GM19467 (cell line): ENCODE measurements around the gene INAFM1.
A peak's percentile ranks its signal among the peaks of the same experiment; 100 is the strongest.
"Not testable (repeated sequence)": the region's sequence is repeated elsewhere in the genome, so short reads cannot be mapped to it uniquely, and the experiment has no call there.

Source experiments
- ATAC-seq: cut with Tn5 transposase; IDR thresholded peaks from one replicate; pipeline ENCODE4 v1.9.1; 2021; ENCODE audit warnings: mild to moderate bottlenecking, moderate library complexity; ENCODE audit not compliant: unreplicated experiment

INAFM1 gene

GRCh38 chr19:47240996-47241918 is 33.4 kb upstream of the INAFM1 start:
- no peak for ATAC-seq

- no peak for ATAC-seq
Measured at GRCh38 chr19:47241919-47242577, 32.6 kb upstream of the INAFM1 start.

- ATAC-seq = no peak
Measured at GRCh38 chr19:47243364-47243775, 31.3 kb upstream of the INAFM1 start.

GRCh38 chr19:47243776-47244547 is 30.7 kb upstream of the INAFM1 start:
- peak; percentile 56 for ATAC-seq

- no peak for ATAC-seq
Measured at GRCh38 chr19:47247308-47247990, 27.2 kb upstream of the INAFM1 start.

GRCh38 chr19:47253016-47253415 is 21.7 kb upstream of the INAFM1 start:
- not testable (repeated sequence) for ATAC-seq

- ATAC-seq = no peak
Measured at GRCh38 chr19:47253467-47253881, 21.2 kb upstream of the INAFM1 start.

GRCh38 chr19:47253970-47254369 is 20.7 kb upstream of the INAFM1 start:
- ATAC-seq = no peak

- ATAC-seq = peak; percentile 48
Measured at GRCh38 chr19:47255879-47256692, 18.6 kb upstream of the INAFM1 start, which contains the start of gene CCDC9. CCDC9 (plus strand) TSS chr19:47256525; CDS start chr19:47258401, 1,876 bp downstream.

- ATAC-seq = peak; percentile 60
Measured at GRCh38 chr19:47256693-47257410, 17.8 kb upstream of the INAFM1 start.

- ATAC-seq = no peak
Measured at GRCh38 chr19:47257411-47258169, 17.1 kb upstream of the INAFM1 start.

GRCh38 chr19:47258434-47258833 is 16.3 kb upstream of the INAFM1 start:
- ATAC-seq = no peak

GRCh38 chr19:47258895-47259555 is 15.7 kb upstream of the INAFM1 start:
- ATAC-seq = no peak

GRCh38 chr19:47260476-47260875 is 14.2 kb upstream of the INAFM1 start:
- no peak for ATAC-seq

- ATAC-seq = peak; percentile 43
Measured at GRCh38 chr19:47261946-47262793, 12.5 kb upstream of the INAFM1 start.

- ATAC-seq = no peak
Measured at GRCh38 chr19:47264629-47265028, 10.1 kb upstream of the INAFM1 start.

GRCh38 chr19:47266401-47266941 is 8.2 kb upstream of the INAFM1 start:
- ATAC-seq = no peak
